ENCODE data around the gene GADD45A.
"Not testable (repeated sequence)": the region's sequence is repeated elsewhere in the genome, so short reads cannot be mapped to it uniquely, and the experiment has no call there.

Gene GADD45A

GRCh38 chr1:67659229-67659628, 25.8 kb upstream of the GADD45A start:
- TF ChIP-seq EZH2phosphoT487 (IDR thresholded peaks at IDR 0.05; ENCODE audit: borderline replicate concordance) (no peak), CTCF (conservative IDR thresholded peaks at IDR 0.05; ENCODE audit: low read length) (no peak)
- Histone ChIP-seq H3K9me2 (replicated peaks; ENCODE audit: low read depth, low read length) (no peaks in the 10 kb centered on the region), H2AFZ (ENCODE audit: low read length) (no peak overlapping the region), H3K27me3 (ENCODE audit: insufficient read depth, low read length, poor library complexity, severe bottlenecking) (no peaks in the 10 kb centered on the region), H3K4me3 (ENCODE audit: low read length, poor library complexity, severe bottlenecking) (no peak overlapping the region), H3K36me3 (ENCODE audit: insufficient read depth, low read length) (no peaks in the 10 kb centered on the region), H4K20me1 (ENCODE audit: insufficient read depth, low read length, poor library complexity, severe bottlenecking) (no peaks in the 10 kb centered on the region), H3K4me2 (ENCODE audit: low read depth, low read length, poor library complexity, severe bottlenecking) (no peak overlapping the region), H3K4me1 (ENCODE audit: insufficient read depth, low read length, poor library complexity, severe bottlenecking) (no peaks in the 10 kb centered on the region), H3K9ac (ENCODE audit: low read depth, low read length, poor library complexity, severe bottlenecking) (no peak overlapping the region), H3K9me3 (ENCODE audit: insufficient read depth, low read depth, low read length) (no peaks in the 10 kb centered on the region), H3F3A (ENCODE audit: low read depth) (no peaks in the 10 kb centered on the region), H3K79me2 (ENCODE audit: insufficient read depth, low read length) (no peaks in the 10 kb centered on the region)

GRCh38 chr1:67662884-67663283, 22.1 kb upstream of the GADD45A start:
- no peaks in the 10 kb centered on the region for H3K9me3 ChIP-seq (ENCODE audit: insufficient read depth, low read depth, low read length)
- H3K79me2 ChIP-seq (ENCODE audit: insufficient read depth, low read length): no peaks in the 10 kb centered on the region
- no peaks in the 10 kb centered on the region for H3F3A ChIP-seq (ENCODE audit: low read depth)
- H3K9ac ChIP-seq (ENCODE audit: low read depth, low read length, poor library complexity, severe bottlenecking): no peak overlapping the region
- H3K36me3 ChIP-seq (ENCODE audit: insufficient read depth, low read length): no peaks in the 10 kb centered on the region
- no peak overlapping the region for H3K4me2 ChIP-seq (ENCODE audit: low read depth, low read length, poor library complexity, severe bottlenecking)
- no peak for TF ChIP-seq EZH2phosphoT487 (IDR thresholded peaks at IDR 0.05; ENCODE audit: borderline replicate concordance)
- no peak for TF ChIP-seq CTCF (conservative IDR thresholded peaks at IDR 0.05; ENCODE audit: low read length)
- H3K4me1 ChIP-seq (ENCODE audit: insufficient read depth, low read length, poor library complexity, severe bottlenecking): no peaks in the 10 kb centered on the region
- peaks cover 5% of the 10 kb centered on the region for H3K27me3 ChIP-seq (ENCODE audit: insufficient read depth, low read length, poor library complexity, severe bottlenecking)
- no peaks in the 10 kb centered on the region for H3K9me2 ChIP-seq (replicated peaks; ENCODE audit: low read depth, low read length)
- no peak overlapping the region for H2AFZ ChIP-seq (ENCODE audit: low read length)
- H4K20me1 ChIP-seq (ENCODE audit: insufficient read depth, low read length, poor library complexity, severe bottlenecking): no peaks in the 10 kb centered on the region
- H3K4me3 ChIP-seq (ENCODE audit: low read length, poor library complexity, severe bottlenecking): no peak overlapping the region

GRCh38 chr1:67664048-67664447, 21.0 kb upstream of the GADD45A start:
- Histone ChIP-seq H3K4me2 (ENCODE audit: low read depth, low read length, poor library complexity, severe bottlenecking) (no peak overlapping the region), H3K27me3 (ENCODE audit: insufficient read depth, low read length, poor library complexity, severe bottlenecking) (peaks cover 6% of the 10 kb centered on the region), H4K20me1 (ENCODE audit: insufficient read depth, low read length, poor library complexity, severe bottlenecking) (no peaks in the 10 kb centered on the region), H3K79me2 (ENCODE audit: insufficient read depth, low read length) (no peaks in the 10 kb centered on the region), H3K4me3 (ENCODE audit: low read length, poor library complexity, severe bottlenecking) (no peak overlapping the region), H3K4me1 (ENCODE audit: insufficient read depth, low read length, poor library complexity, severe bottlenecking) (no peaks in the 10 kb centered on the region), H3K9me3 (ENCODE audit: insufficient read depth, low read depth, low read length) (no peaks in the 10 kb centered on the region), H3K9ac (ENCODE audit: low read depth, low read length, poor library complexity, severe bottlenecking) (no peak overlapping the region), H3K9me2 (replicated peaks; ENCODE audit: low read depth, low read length) (no peaks in the 10 kb centered on the region), H3F3A (ENCODE audit: low read depth) (no peaks in the 10 kb centered on the region), H2AFZ (ENCODE audit: low read length) (no peak overlapping the region), H3K36me3 (ENCODE audit: insufficient read depth, low read length) (no peaks in the 10 kb centered on the region)
- no peak for TF ChIP-seq EZH2phosphoT487 (IDR thresholded peaks at IDR 0.05; ENCODE audit: borderline replicate concordance)
- no peak for TF ChIP-seq CTCF (conservative IDR thresholded peaks at IDR 0.05; ENCODE audit: low read length)

- H3K79me2 ChIP-seq (ENCODE audit: insufficient read depth, low read length); H3K9me3 ChIP-seq (ENCODE audit: insufficient read depth, low read depth, low read length); H3K4me1 ChIP-seq (ENCODE audit: insufficient read depth, low read length, poor library complexity, severe bottlenecking); H2AFZ ChIP-seq (ENCODE audit: low read length); H3K9ac ChIP-seq (ENCODE audit: low read depth, low read length, poor library complexity, severe bottlenecking); H3K9me2 ChIP-seq (replicated peaks; ENCODE audit: low read depth, low read length); H3K36me3 ChIP-seq (ENCODE audit: insufficient read depth, low read length); H3K4me3 ChIP-seq (ENCODE audit: low read length, poor library complexity, severe bottlenecking); H3F3A ChIP-seq (ENCODE audit: low read depth); H4K20me1 ChIP-seq (ENCODE audit: insufficient read depth, low read length, poor library complexity, severe bottlenecking); H3K4me2 ChIP-seq (ENCODE audit: low read depth, low read length, poor library complexity, severe bottlenecking): not testable (repeated sequence)
- peaks cover 19% of the 10 kb centered on the region for H3K27me3 ChIP-seq (ENCODE audit: insufficient read depth, low read length, poor library complexity, severe bottlenecking)
These were observed 19.7 kb upstream of the GADD45A start for GRCh38 chr1:67665307-67665706.
